ENCODE data around the gene CUTC.
"Not testable (repeated sequence)": the region's sequence is repeated elsewhere in the genome, so short reads cannot be mapped to it uniquely, and the experiment has no call there.

The CUTC gene

DNA sequence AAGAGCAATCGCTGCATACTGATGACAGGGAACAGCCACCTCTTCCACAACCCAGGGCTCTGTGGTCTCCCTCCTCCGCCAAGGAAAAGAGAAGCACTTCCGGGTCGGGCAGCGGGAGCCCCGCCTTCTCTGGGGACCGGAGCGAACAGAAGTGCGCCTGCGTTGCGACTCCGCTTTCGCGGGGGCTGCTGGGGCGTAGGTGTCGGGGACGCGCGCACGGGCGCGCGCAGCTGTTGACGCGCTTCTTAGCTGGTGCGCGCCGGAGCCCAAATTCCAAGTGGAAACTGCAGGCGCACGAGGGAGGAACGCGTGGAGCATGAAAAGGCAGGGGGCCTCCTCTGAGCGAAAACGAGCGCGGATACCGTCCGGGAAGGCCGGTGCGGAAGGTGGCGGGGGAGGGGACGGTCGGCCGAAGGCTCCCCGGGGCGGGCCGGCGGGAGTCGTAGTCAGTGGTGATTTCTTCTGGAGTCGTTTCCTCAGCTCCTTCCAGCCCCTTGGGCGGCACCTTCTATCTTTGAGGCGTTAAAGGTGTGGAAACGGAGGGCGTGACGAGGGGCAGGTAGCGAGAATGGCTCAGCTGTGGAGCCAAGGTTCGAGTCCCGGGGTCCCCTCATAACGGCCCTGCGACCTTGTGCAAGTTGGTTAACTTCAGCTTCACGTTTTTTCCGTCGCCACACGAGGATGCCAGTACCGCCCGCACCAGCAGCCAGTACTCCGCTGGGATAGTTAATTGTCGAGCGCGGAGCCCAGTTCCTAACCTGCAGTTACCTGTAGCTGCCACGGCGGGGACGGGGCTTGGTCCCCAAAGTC, at the start of gene CUTC, which contains the start of gene COX15:
CUTC (plus strand) TSS at position 202 of the 810 bp plus-strand sequence; CDS start at position 317, 115 bp downstream.
COX15 (minus strand) TSS at position 95 of the 810 bp plus-strand sequence; CDS start at position 17, 78 bp downstream.
- peak; percentile 94 for DNase-seq

- no peak for DNase-seq
Observed at GRCh38 chr10:99682752-99683151, 49.3 kb upstream of the CUTC start.

DNA sequence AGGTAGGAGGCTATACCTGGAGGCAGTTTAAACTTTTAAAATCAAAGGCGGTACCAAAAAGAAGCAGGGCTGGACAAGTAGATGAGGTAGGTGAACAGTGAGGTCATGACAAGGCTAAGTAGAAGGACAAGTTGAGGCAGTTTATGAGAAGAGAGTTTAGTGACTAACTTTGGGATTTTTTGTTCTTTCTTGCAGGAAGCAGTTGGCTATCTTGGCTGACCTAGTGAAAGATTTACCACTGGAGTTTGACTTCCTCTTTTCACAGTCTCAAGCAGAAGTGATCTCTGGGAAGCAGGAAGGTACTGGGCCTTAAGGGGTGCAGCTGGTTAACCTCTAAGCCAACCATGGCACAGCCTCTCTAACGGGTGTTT, 46.5 kb upstream of the CUTC start:
- no peak for DNase-seq

DNA sequence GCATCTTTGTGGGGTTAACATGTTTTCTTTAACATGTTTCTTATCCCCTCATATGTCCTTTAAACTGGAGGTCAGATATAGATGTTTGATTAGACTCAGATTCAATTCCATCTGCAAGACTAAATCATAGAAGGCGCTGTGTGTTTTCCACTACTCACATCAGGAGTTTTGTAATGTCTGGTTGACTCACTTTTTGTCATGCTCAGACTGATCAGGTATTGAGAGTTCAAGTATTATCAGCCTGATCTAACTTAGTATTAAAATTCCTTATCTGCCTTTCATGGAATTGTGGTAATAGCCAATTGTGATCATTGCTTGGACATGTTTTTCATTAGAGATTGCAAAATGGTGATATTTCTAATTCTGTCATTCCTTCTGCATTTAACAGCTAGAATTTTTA, 42.6 kb upstream of the CUTC start:
- no peak for DNase-seq

GRCh38 chr10:99693933-99694583, 38.0 kb upstream of the CUTC start:
- no peak for DNase-seq

DNA sequence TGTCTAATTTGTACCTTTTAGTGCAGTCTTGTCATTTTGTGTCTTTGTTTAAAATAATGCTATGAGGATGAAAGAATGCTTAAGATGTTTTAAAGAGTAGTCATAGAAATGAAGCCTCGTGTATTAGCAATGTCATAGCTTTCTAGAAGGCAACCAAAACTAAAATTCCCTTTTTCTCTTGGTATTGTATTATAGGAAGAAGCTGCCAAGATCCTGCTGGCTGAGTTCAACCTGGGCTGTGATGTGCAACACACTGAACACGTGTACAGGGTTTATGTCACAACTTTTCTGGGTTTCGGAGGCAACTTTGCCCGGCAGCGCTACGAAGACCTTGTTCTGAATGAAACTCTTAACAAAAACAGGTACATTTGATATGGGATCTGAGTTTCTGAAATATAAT, 36.3 kb upstream of the CUTC start:
- DNase-seq = no peak

DNA sequence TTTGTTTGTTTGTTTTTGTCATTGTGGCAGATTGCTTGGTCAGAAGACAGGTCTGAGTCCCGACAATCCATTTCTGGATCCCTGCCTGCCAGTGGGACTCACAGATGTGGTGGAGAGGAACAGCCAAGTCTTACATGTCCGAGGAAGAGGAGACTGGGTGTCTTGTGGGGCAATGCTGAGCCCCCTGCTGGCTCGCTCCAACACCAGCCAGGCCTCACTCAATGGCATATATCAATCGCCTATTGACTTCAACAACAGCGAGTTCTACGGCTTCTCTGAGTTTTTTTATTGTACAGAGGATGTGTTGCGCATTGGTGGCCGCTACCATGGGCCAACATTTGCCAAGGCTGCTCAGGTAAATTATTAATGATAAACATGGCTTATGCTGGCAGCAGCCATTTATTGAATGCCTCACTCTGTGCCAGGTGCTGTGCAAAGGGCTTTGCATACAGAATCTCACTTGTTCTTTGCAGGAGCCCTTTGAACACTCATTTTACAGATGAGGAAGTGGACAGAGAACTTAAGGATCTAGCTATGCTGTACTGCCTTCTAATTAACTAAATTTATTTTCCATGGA, 33.4 kb upstream of the CUTC start:
- DNase-seq = no peak

GRCh38 chr10:99700649-99701048, 31.4 kb upstream of the CUTC start:
- DNase-seq = no peak

- no peak for DNase-seq
Observed at GRCh38 chr10:99708428-99709012, 23.5 kb upstream of the CUTC start.

- no peak for DNase-seq
Observed at GRCh38 chr10:99709480-99710229, 22.4 kb upstream of the CUTC start.

- peak in 1 of 2 donors; percentile 8 for DNase-seq
Observed at GRCh38 chr10:99711129-99711719, 20.8 kb upstream of the CUTC start.

DNA sequence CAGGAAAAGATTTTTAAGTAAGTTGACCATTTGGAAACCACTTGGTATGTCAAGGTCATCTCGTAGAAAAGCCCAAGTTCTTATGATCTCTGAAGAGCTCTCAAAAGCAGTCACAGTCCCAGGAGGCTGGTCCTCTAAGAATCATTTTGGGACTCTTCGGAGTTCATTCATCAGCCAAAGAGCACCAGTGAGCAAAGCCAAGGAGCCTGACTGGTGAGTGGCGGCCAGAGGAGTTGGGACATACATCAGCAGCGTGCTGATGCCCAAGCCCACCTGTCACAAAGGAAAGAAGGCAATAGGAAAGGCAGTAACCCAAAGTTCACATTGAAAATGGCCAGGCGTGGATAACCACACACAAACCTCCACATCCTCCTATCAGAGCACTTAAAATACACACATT, 17.6 kb upstream of the CUTC start:
- no peak for DNase-seq

GRCh38 chr10:99720387-99720786, 11.6 kb upstream of the CUTC start:
- no peak for DNase-seq

DNA sequence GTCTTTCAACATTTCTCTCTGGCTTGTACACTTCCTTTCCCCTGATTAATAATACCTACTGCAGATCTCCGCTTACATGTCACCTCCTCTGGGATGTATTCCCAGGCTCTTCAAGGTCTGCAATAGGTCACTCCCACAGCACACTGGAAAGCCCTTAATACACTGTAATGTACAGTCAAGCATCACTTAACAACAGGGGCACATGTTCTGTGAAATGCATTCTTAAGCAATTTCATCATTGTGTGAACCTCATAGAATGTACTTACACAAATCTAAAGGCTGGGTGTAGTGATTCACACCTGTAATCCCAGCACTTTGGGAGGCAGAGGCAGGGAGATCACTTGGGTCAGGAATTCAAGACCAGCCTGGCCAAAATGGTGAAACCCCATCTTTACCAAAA, 2.0 kb upstream of the CUTC start:
- DNase-seq = no peak

DNA sequence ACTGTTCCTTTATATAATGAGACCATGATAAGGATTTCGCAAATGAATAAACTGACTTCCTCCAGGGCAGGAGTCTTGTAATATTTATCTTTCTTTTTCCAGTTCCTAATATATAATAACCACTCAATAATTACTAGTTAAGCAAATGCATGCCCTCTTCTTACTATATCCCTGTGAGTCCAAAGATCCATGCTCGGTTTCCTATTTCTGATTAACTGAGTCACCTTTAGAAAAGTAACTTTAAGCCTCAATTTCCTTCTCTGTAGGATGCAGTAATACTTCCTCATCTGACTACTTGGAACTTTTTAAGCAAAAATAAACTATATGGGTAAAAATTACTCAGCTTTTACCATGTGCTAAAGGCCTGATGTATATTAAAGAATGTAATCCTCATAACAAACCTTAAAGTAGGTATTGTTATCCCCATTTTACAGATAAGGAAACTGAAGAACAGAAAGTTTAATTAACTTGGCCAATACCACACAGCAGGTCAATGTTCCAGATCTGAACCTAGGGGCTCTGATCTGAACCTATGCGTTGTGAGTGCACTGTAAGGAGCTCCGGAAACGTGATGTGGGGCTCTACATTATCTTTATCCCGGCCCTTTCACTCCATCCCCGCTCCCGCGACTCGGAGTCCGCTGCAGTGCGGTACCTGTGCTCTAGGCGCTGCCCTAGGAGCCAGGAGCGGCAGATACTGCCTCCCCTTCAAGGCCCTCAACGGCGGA, 565 bp upstream of the CUTC start:
- no peak for DNase-seq

- no peak for DNase-seq
Observed at GRCh38 chr10:99733366-99733765, 1.3 kb downstream of the CUTC start.

- DNase-seq = not testable (repeated sequence)
Observed at GRCh38 chr10:99734111-99734510, 2.1 kb downstream of the CUTC start.

DNA sequence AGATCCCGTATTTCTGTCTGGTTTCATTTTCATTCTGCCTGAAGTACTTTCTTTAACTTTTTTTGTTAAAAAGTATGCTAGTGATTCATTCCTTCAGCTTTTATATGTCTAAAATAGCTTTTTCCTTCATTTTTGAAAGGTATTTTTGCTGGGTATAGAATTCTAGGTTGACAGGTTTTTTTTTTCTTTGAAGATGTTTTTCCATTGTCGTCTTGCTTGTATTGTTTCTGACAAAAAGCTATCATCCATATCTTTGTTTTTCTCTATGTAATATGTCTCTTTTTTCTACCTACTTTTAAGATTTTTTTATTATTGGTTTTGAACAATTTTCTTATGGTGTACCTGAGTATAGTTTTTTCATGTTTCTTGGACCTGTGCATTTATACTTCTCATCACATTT, 8.2 kb downstream of the CUTC start:
- DNase-seq = no peak

DNA sequence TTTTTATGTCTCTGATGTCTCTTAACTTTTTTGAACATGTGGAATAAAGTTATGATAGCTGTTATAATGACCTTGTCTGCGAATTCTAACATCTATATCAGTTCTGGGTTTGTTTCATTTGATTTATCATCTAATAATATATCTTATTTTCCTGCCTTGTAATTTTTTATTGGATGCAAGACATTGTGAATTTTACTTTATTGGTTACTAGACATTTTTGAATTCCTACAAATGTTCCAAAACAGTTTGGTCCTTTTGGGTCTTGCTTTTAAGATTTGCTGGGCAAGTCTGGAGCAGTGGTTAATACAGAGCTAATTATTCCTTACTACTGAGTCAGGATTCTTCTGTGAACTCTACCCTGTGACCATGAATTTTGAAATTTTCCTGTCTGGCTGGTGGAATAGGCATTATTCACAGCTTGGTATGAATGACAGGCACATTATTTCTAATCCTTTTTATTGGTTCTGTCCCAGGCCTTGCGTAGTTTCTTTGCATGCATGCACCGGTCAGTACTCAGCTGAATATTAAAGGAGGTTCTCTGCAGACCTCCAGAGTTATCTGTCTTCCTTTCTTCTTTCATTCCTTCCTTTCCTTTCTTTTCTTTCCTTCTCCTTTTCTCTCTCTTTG, 9.0 kb downstream of the CUTC start:
- no peak for DNase-seq

DNA sequence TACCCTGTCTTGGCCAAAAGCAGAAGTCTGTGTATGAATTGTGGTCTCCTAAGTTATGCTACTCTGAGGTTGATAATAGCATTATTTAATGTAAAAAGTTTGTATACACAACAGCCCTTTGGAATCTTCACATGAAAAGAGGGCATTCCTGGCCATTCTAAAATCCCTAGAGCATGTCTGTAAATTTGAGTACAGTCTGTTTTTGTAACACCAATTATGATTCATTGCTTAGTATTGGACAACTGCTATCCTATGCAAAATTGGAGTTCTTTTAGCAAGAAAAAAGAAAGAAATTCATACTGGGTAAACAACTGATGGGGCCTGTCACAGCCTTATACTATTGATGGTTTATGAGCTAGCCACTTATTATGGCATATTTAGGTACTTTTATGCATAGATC, 10.2 kb downstream of the CUTC start:
- no peak for DNase-seq

DNA sequence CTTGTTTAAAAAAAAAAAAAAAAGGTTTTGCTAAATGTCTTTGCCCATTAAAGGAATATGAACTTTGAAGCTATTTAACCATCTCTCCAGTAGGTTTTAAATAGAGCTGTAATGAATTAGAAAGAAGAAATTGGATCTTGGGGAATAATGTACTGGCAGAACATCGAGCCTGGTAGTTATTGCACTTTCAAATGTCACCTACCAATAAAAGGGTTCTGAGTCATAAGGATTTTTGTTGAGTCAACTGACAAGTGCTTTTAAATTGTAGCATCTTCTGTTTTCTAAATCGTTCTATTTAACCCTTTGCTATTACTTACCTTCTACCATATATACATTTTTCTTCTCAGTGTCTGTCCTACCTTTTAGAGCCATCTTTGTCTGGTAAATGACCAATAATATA, 10.7 kb downstream of the CUTC start:
- DNase-seq = no peak

Measured in hippocampal formation (tissue), 2 donors.